Trophoblast cell (in vitro differentiated cells and primary cell): ENCODE measurements around the gene DDHD1.

Source experiments
- DNase-seq, 2 donors: peaks; one replicate each; pipeline ENCODE4 v3.0.0-alpha.2; 2016
- H2AFZ ChIP-seq: 2 replicates; pipeline ENCODE4 v1.6.1; 2013; ENCODE audit warnings: low read length, moderate library complexity, mild to moderate bottlenecking; ENCODE audit not compliant: insufficient read depth, poor library complexity
- H2AK5ac ChIP-seq: 2 replicates; pipeline ENCODE4 v1.6.1; 2013; ENCODE audit warnings: mild to moderate bottlenecking, low read length
- H2BK120ac ChIP-seq: 2 replicates; pipeline ENCODE4 v1.6.1; 2013; ENCODE audit warnings: low read length, mild to moderate bottlenecking, moderate library complexity; ENCODE audit not compliant: insufficient read depth, poor library complexity
- H2BK12ac ChIP-seq: 2 replicates; pipeline ENCODE4 v1.6.1; 2013; ENCODE audit warnings: mild to moderate bottlenecking, low read length, moderate library complexity
- H2BK5ac ChIP-seq: 2 replicates; pipeline ENCODE4 v1.6.1; 2013; ENCODE audit warnings: low read length, low read depth, moderate library complexity, mild to moderate bottlenecking; ENCODE audit not compliant: poor library complexity
- H3K14ac ChIP-seq: 2 replicates; pipeline ENCODE4 v1.6.1; 2013; ENCODE audit warnings: mild to moderate bottlenecking, low read length
- H3K18ac ChIP-seq: 2 replicates; pipeline ENCODE4 v1.6.1; 2013; ENCODE audit warnings: mild to moderate bottlenecking, low read length
- H3K23ac ChIP-seq: 2 replicates; pipeline ENCODE4 v1.6.1; 2013; ENCODE audit warnings: low read length
- H3K27ac ChIP-seq: 2 replicates; pipeline ENCODE4 v1.5.1; 2013; ENCODE audit warnings: low read depth, mild to moderate bottlenecking, inconsistent platforms, low read length, moderate library complexity
- H3K27me3 ChIP-seq: 2 replicates; pipeline ENCODE4 v1.6.1; 2013; ENCODE audit warnings: inconsistent platforms, mild to moderate bottlenecking, low read length, moderate library complexity; ENCODE audit not compliant: insufficient read depth
- H3K36me3 ChIP-seq, 2 experiments: 1 replicate in 1 of 2; 2 replicates in 1 of 2; pipeline ENCODE4 v1.6.1; 2013; ENCODE audit warnings: low read length in 2 of 2, mild to moderate bottlenecking in 2 of 2, moderate library complexity in 1 of 2; ENCODE audit not compliant: insufficient read depth in 2 of 2, control insufficient read depth in 1 of 2
- H3K4ac ChIP-seq: 2 replicates; pipeline ENCODE4 v1.6.1; 2013; ENCODE audit warnings: low read depth, mild to moderate bottlenecking, low read length, moderate library complexity
- H3K4me1 ChIP-seq, 2 experiments: 1 replicate in 1 of 2; 2 replicates in 1 of 2; pipeline ENCODE4 v1.6.1; 2013; ENCODE audit warnings: low read length in 2 of 2, mild to moderate bottlenecking in 2 of 2, moderate library complexity in 1 of 2; ENCODE audit not compliant: insufficient read depth in 2 of 2, control insufficient read depth in 1 of 2
- H3K4me2 ChIP-seq: 2 replicates; pipeline ENCODE4 v1.6.1; 2013; ENCODE audit warnings: inconsistent platforms, mild to moderate bottlenecking, low read length, moderate library complexity
- H3K4me3 ChIP-seq: 2 replicates; pipeline ENCODE4 v1.5.1; 2013; ENCODE audit warnings: mild to moderate bottlenecking, low read depth, low read length, inconsistent platforms
- H3K79me1 ChIP-seq: one replicate; pipeline ENCODE4 v1.6.1; 2013; ENCODE audit warnings: low read length
- H3K79me2 ChIP-seq: 2 replicates; pipeline ENCODE4 v1.6.1; 2013; ENCODE audit warnings: low read length, mild to moderate bottlenecking; ENCODE audit not compliant: control insufficient read depth, insufficient read depth, poor library complexity
- H3K9ac ChIP-seq: 2 replicates; pipeline ENCODE4 v1.6.1; 2013; ENCODE audit warnings: mild to moderate bottlenecking, low read length
- H3K9me3 ChIP-seq: 2 replicates; pipeline ENCODE4 v1.6.1; 2013; ENCODE audit warnings: low read depth, mild to moderate bottlenecking, control low read depth, inconsistent platforms, low read length; ENCODE audit not compliant: insufficient read depth
- H4K12ac ChIP-seq: 2 replicates; pipeline ENCODE4 v1.6.1; 2013; ENCODE audit warnings: low read depth, mild to moderate bottlenecking, low read length, moderate library complexity
- H4K8ac ChIP-seq: 2 replicates; pipeline ENCODE4 v1.6.1; 2013; ENCODE audit warnings: low read depth, mild to moderate bottlenecking, low read length, moderate library complexity
- H4K91ac ChIP-seq: one replicate; pipeline ENCODE4 v1.6.1; 2013; ENCODE audit warnings: low read depth, mild to moderate bottlenecking, low read length, moderate library complexity
- WGBS: extraction: QIAGEN DNeasy Blood & Tissue Kit; methylation state at CpG from one replicate; pipeline ENCODE4 v1.1.7; 2013; ENCODE audit warnings: missing lambda C conversion rate; ENCODE audit not compliant: insufficient read length, insufficient coverage; ENCODE audit errors: extremely low coverage; 5-methylcytosine and 5-hydroxymethylcytosine counted together

The DDHD1 gene

GRCh38 chr14:53034688-53035230 is 118.4 kb downstream of the DDHD1 start:
- no peak overlapping the region for H3K4ac ChIP-seq
- H4K12ac ChIP-seq: no peak overlapping the region
- H4K8ac ChIP-seq: no peak overlapping the region
- H3K36me3 ChIP-seq: no peaks in the 10 kb centered on the region
- H3K27ac ChIP-seq: no peak overlapping the region
- H3K4me3 ChIP-seq: no peak overlapping the region
- H3K27me3 ChIP-seq: no peaks in the 10 kb centered on the region
- no peaks in the 10 kb centered on the region for H3K79me1 ChIP-seq
- no peak overlapping the region for H3K18ac ChIP-seq
- H2BK12ac ChIP-seq: no peak overlapping the region
- no peaks in the 10 kb centered on the region for H3K9me3 ChIP-seq
- no peaks in the 10 kb centered on the region for H3K4me1 ChIP-seq
- no peak overlapping the region for H2BK120ac ChIP-seq
- no peak overlapping the region for H3K14ac ChIP-seq
- no peak for DNase-seq
- no peak overlapping the region for H3K4me2 ChIP-seq
- H4K91ac ChIP-seq: no peak overlapping the region
- no peak overlapping the region for H3K23ac ChIP-seq
- H2AK5ac ChIP-seq: no peak overlapping the region
- no CpG with 5 or more reads among the region's 3 CpGs for WGBS
- no peak overlapping the region for H2AFZ ChIP-seq
- H3K9ac ChIP-seq: no peak overlapping the region
- H3K79me2 ChIP-seq: no peaks in the 10 kb centered on the region
- H2BK5ac ChIP-seq: no peak overlapping the region

GRCh38 chr14:53034036-53034435 is 119.1 kb downstream of the DDHD1 start:
- Histone ChIP-seq H3K27me3 (no peaks in the 10 kb centered on the region), H2BK5ac (no peak overlapping the region), H2AK5ac (no peak overlapping the region), H3K4ac (no peak overlapping the region), H3K9me3 (no peaks in the 10 kb centered on the region), H2AFZ (no peak overlapping the region), H3K23ac (no peak overlapping the region), H4K91ac (no peak overlapping the region), H3K4me3 (no peak overlapping the region), H4K8ac (no peak overlapping the region), H3K18ac (no peak overlapping the region), H3K79me2 (no peaks in the 10 kb centered on the region), H2BK120ac (no peak overlapping the region), H3K4me2 (no peak overlapping the region), H3K36me3 (no peaks in the 10 kb centered on the region), H3K9ac (no peak overlapping the region), H3K27ac (no peak overlapping the region), H3K14ac (no peak overlapping the region), H4K12ac (no peak overlapping the region), H2BK12ac (no peak overlapping the region), H3K79me1 (no peaks in the 10 kb centered on the region), H3K4me1 (no peaks in the 10 kb centered on the region)
- DNase-seq: no peak
- WGBS: no CpG with 5 or more reads among the region's 3 CpGs

- H3K27me3 ChIP-seq: no peaks in the 10 kb centered on the region
- no peak overlapping the region for H3K9ac ChIP-seq
- H4K91ac ChIP-seq: no peak overlapping the region
- H3K27ac ChIP-seq: no peak overlapping the region
- H3K14ac ChIP-seq: no peak overlapping the region
- no peak overlapping the region for H3K4ac ChIP-seq
- no peak overlapping the region for H2AK5ac ChIP-seq
- no peak overlapping the region for H2BK5ac ChIP-seq
- no peak overlapping the region for H2BK12ac ChIP-seq
- no peak overlapping the region for H3K4me2 ChIP-seq
- no peak overlapping the region for H4K12ac ChIP-seq
- no peak overlapping the region for H3K18ac ChIP-seq
- H3K79me1 ChIP-seq: no peaks in the 10 kb centered on the region
- DNase-seq: no peak
- H3K36me3 ChIP-seq: peaks cover 0 to 2% of the 10 kb centered on the region in 2 experiments
- no CpG with 5 or more reads among the region's 1 CpG for WGBS
- no peak overlapping the region for H2BK120ac ChIP-seq
- no peaks in the 10 kb centered on the region for H3K9me3 ChIP-seq
- no peak overlapping the region for H3K23ac ChIP-seq
- no peak overlapping the region for H2AFZ ChIP-seq
- H4K8ac ChIP-seq: no peak overlapping the region
- H3K79me2 ChIP-seq: no peaks in the 10 kb centered on the region
- no peak overlapping the region for H3K4me3 ChIP-seq
- H3K4me1 ChIP-seq: no peaks in the 10 kb centered on the region
Observed at GRCh38 chr14:53032838-53033390, 120.2 kb downstream of the DDHD1 start.

- no peak overlapping the region for H3K18ac ChIP-seq
Observed at GRCh38 chr14:53032161-53032803, 120.8 kb downstream of the DDHD1 start.

More at GRCh38 chr14:53032161-53032803, 120.8 kb downstream of the DDHD1 start:
- Histone ChIP-seq H3K27me3 (no peaks in the 10 kb centered on the region), H3K79me1 (no peaks in the 10 kb centered on the region), H3K4me3 (no peak overlapping the region), H3K4me1 (no peaks in the 10 kb centered on the region), H3K36me3 (peaks cover 0 to 2% of the 10 kb centered on the region in 2 experiments), H2BK5ac (no peak overlapping the region), H2AK5ac (no peak overlapping the region), H3K4ac (no peak overlapping the region), H3K79me2 (no peaks in the 10 kb centered on the region), H3K9me3 (no peaks in the 10 kb centered on the region), H4K8ac (no peak overlapping the region), H2AFZ (no peak overlapping the region), H2BK12ac (no peak overlapping the region), H3K23ac (no peak overlapping the region), H3K27ac (no peak overlapping the region), H4K91ac (no peak overlapping the region), H3K9ac (no peak overlapping the region), H4K12ac (no peak overlapping the region), H2BK120ac (no peak overlapping the region), H3K4me2 (no peak overlapping the region), H3K14ac (no peak overlapping the region)
- DNase-seq: peak; percentile 34 to 75
- WGBS: no CpG with 5 or more reads among the region's 2 CpGs
